HG03378 (cell line): ENCODE results near the gene ARHGAP28.

Experiments used
- ATAC-seq: cut with Tn5 transposase; IDR thresholded peaks from one replicate; pipeline ENCODE4 v1.9.1; 2021; ENCODE audit warnings: mild to moderate bottlenecking, moderate library complexity; ENCODE audit not compliant: unreplicated experiment

The ARHGAP28 gene

GRCh38 chr18:6866552-6867085 is 137.1 kb downstream of the ARHGAP28 start:
- ATAC-seq: no peak

DNA sequence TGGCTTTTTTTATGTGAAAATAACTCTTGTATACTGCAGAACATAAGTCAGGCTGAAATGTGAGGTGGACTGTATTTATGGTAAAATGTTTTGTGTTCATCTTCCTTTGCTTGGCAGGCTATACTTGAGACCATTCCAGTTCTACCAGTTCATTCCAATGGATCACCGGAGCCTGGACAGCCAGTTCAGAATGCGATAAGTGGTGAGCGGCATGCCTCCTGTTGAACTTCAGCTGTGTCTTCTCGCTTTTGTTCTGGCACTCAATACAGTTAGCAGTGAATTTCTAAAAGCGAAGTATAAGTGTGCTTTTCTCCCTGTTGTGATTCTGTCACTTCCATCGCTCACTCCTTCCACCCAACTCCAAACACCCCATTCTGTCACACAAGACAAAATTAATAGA is 138.5 kb downstream of the ARHGAP28 start:
- ATAC-seq: no peak

- no peak for ATAC-seq
These were observed 142.1 kb downstream of the ARHGAP28 start for GRCh38 chr18:6871566-6871965.

DNA sequence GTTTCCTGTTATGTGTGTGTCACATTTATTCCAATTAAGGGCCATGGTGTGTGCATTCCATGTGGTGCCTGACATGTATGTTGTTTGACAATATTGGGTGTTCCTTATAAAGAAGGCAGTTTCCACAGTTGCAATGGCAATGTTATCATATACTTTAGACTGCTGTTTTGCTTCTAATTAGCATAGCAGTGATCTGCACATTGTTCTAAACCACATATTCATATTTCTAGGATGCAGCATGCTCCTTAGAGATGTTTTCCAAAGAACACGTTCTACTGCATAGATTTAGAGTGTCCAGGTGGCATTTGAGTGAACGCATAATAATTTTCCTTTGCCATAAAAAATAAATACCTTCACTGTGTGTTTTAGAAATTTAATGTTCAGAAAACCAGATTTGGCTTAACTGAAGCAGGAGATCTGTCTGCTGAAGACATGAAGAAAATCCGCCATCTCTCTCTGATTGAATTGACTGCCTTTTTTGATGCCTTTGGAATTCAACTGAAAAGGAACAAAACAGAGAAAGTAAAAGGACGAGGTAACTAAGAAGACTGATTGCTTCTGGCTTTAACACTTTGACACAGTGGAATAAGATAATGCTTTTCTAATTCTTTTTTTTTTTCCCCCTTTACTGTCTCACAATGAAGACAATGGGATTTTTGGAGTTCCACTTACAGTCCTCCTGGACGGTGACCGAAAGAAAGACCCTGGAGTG is 143.7 kb downstream of the ARHGAP28 start:
- no peak for ATAC-seq

- ATAC-seq: no peak
These were observed 144.8 kb downstream of the ARHGAP28 start for GRCh38 chr18:6874315-6874714.

GRCh38 chr18:6875749-6876148 is 146.2 kb downstream of the ARHGAP28 start:
- ATAC-seq: no peak

- no peak for ATAC-seq
These were observed 147.1 kb downstream of the ARHGAP28 start for GRCh38 chr18:6876641-6877041.

GRCh38 chr18:6877288-6877687 is 147.8 kb downstream of the ARHGAP28 start:
- ATAC-seq: no peak

DNA sequence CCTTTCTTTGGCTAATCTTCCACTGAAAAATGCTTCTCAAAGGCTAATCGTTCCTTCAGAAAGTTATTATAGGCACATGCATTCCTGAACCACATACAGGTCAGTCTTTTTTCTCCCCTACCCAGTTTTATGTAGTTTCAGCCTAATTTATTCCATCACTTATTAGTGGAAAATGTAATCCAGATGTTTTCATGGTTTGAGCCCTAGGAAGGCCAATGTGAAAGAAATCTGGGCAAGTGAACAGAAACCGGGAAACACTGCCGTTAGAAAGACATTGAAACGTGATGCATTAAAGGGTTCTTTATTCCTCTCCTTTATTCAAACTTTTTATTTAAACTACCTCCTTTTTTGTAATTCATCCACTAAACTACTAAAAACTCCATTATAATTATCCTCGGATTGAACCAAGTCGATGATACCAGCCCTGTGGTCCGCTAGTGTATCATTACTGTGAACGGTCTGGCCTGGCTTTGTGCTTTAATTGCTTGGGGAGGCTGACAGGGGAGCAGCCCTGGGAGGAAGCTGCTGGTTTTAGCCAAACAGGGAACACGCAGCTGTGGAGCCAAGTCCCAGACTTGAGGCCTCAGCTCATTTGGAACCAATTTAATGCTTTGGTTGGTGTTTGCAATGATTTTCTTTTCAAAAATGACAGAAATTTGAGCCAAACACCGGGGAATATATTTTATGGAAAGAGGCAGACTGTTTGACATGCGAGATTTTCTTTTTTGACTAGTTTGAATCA is 149.2 kb downstream of the ARHGAP28 start:
- ATAC-seq: no peak

DNA sequence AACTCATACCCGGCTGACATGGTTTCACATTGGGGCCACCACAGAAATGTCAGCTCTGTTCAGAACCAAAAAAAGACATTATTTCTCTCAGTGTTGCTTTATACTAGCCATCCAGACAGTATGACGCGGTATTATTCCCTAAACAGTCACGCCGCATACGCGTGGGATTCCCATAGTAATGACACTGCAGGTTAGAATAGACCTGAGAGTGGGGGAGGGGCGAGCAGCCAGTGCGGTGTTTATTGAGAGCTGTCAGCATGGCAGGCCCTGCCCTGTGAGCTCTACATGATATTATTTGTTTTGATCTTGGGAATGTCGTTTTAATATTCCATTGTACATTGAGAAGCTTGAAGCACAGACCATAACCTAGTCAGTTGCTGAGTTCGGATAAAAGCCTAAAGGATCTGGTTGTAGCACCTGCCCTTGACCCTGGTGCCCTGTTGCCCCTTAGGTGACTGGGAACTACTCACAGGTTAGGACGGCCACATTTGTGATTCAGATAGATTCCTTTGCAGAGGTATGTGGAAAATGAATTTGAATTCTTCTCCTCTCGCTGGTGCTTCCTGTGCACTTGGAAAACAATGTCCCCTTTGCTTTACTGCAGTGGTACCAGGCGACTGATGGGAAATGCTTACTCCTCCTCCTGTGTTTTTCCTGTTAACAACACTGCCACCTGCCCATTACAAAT is 150.1 kb downstream of the ARHGAP28 start:
- ATAC-seq: no peak

DNA sequence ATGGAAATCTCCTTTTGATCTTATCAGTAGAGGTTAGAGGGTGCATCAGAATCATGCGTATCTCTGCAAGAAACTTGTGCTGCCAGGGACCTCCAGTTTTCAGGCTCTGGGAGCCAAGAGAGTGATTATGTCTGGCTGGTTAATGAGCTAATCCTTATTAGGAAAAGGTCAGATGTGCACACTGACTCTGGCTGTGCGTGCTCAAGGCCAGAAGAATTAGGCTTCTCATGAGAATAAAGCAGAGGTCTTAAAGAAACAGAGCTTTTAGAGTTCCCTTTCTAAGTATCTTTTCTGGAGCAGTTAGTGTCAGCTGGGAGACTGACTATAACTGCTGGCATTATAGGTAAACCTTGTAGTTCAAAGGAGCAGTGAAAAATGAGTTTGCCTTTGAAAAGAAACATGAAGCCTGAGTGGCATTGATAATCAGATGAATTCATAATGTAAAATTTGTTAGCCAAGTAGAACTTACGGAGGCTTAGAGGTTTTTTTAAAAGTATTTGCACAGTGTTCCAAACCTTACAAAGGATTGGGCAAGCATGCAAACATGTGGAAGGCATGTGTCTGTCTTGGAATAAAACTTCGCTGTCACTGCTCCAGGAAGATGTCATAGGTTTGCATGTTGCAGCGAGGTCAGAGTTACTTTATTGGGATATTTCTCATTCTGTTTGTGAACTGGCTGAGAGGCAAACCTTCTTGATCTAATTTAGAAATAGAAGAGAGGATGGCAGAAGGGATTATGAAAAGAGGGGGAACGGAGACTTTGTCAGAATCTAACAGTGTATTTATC is 151.7 kb downstream of the ARHGAP28 start:
- ATAC-seq: no peak

DNA sequence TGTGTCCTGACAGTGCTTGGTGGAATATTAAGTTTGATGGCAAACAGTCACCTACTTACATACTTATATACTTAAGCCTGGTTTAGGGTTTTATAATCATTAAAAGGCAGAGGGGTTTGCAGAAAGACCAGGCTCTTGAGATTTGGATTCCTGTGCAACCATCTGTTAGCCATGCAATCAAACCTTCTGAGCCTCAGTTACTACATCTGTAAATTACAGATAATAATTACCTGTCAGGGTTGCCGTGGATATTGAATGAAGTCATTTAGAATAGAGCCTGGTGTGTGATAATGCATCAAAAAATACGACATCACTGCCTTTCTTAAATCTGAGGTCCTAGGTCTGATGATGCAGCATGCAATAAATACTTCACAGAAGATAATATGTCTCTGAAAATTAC is 152.9 kb downstream of the ARHGAP28 start:
- no peak for ATAC-seq

GRCh38 chr18:6885006-6885481 is 155.5 kb downstream of the ARHGAP28 start:
- no peak for ATAC-seq

DNA sequence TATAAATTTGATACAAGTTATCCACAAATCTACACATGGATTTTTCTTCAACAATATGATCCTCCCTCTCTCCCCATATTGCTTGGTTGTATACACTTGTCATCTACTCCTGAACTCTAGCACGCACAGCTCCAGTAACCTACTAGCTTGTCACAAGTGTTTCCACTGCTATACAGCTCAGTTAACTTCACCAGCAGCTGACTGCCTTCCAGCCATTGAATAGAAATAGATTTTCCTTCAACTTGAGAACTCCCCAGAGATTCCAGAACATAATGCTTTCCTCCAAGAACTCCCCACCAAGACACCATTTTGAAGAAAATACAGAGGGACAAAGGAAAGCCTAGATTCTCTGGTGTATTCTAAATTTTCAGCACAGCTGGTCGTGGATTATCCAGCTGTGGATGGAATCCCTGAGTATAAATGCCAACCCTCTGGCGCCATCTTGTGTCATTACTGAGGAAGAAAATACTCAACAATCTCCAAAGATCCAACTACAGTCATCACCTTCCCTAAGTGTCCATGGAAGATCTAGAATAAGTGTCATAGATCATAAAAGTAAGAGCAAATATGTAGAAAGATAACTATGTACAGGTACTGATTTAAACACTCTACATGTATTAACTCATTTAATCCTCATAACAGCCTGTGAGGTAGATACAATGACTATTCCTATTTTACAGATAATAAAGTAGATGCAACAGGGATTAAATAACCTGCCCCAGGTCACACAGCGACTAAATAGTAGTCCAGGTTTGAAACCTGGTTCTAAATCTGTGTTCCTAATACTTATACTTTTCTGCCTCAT is 156.7 kb downstream of the ARHGAP28 start:
- ATAC-seq: peak; percentile 54

- no peak for ATAC-seq
These were observed 157.3 kb downstream of the ARHGAP28 start for GRCh38 chr18:6886797-6887330.

GRCh38 chr18:6891788-6892187 is 162.3 kb downstream of the ARHGAP28 start:
- no peak for ATAC-seq

GRCh38 chr18:6901286-6901926 is 171.9 kb downstream of the ARHGAP28 start:
- ATAC-seq: no peak

- no peak for ATAC-seq
These were observed 187.6 kb downstream of the ARHGAP28 start for GRCh38 chr18:6917072-6917471.
